SHP77 treated with DMSO at 0.1 percent for 48 hours (cell line): ENCODE measurements around the gene COG1.

Experiments
- DNase-seq: peaks from one replicate; lab custom pipeline; 2025; lab: John Stamatoyannopoulos, UW

Gene COG1

GRCh38 chr17:73172252-73172651 lies 20.6 kb upstream of the COG1 start:
- DNase-seq, result no peak

GRCh38 chr17:73174126-73174525 lies 18.7 kb upstream of the COG1 start:
- no peak for DNase-seq

GRCh38 chr17:73175962-73176565 lies 16.8 kb upstream of the COG1 start:
- DNase-seq, result no peak

GRCh38 chr17:73179387-73179786 lies 13.5 kb upstream of the COG1 start:
- DNase-seq, result no peak

GRCh38 chr17:73179878-73180277 lies 13.0 kb upstream of the COG1 start:
- DNase-seq, result no peak

GRCh38 chr17:73182616-73183310 lies 10.1 kb upstream of the COG1 start:
- DNase-seq, result no peak

GRCh38 chr17:73184136-73184993 lies 8.5 kb upstream of the COG1 start:
- no peak for DNase-seq

GRCh38 chr17:73186283-73187050 lies 6.4 kb upstream of the COG1 start:
- no peak for DNase-seq

- no peak for DNase-seq
These were observed 5.6 kb upstream of the COG1 start for GRCh38 chr17:73187203-73187769.

GRCh38 chr17:73188011-73188410 lies 4.8 kb upstream of the COG1 start:
- no peak for DNase-seq

- DNase-seq, result peak; percentile 49
These were observed 3.3 kb upstream of the COG1 start for GRCh38 chr17:73189417-73190099.

GRCh38 chr17:73191443-73192205 lies 1.2 kb upstream of the COG1 start:
- DNase-seq, result peak; percentile 80

GRCh38 chr17:73192206-73192893 lies 505 bp upstream of the COG1 start:
- peak; percentile 48 for DNase-seq

GRCh38 chr17:73194514-73195222 lies 1.8 kb downstream of the COG1 start:
- DNase-seq, result no peak

GRCh38 chr17:73196500-73196899 lies 3.6 kb downstream of the COG1 start:
- DNase-seq, result peak; percentile 86

GRCh38 chr17:73197161-73197560 lies 4.3 kb downstream of the COG1 start:
- no peak for DNase-seq

- DNase-seq, result no peak
These were observed 5.5 kb downstream of the COG1 start for GRCh38 chr17:73198201-73198929.

- DNase-seq, result no peak
These were observed 6.0 kb downstream of the COG1 start for GRCh38 chr17:73198930-73199260.
